CD14-positive monocyte (primary cell): ENCODE measurements around the gene ARHGDIA. TPM values are rescaled to one million over a fixed set of nuclear protein-coding genes. Genes with fewer than 3 reads are reported as not detected.

Experiments
- DNase-seq, 3 donors: peaks; one replicate each; pipeline ENCODE4 v3.0.0-alpha.2; 2011 to 2022
- H2AFZ ChIP-seq: 2 replicates; pipeline ENCODE4 v1.6.0; 2012; ENCODE audit warnings: mild to moderate bottlenecking, low read depth, low read length, inconsistent platforms; ENCODE audit not compliant: insufficient read depth, poor library complexity, severe bottlenecking
- H3K27ac ChIP-seq, 2 donors: 1 replicate in 1 of 2; 2 replicates in 1 of 2; pipeline ENCODE4 v1.5.1; 2012 to 2013; ENCODE audit warnings: low read length in 2 of 2, control low read depth in 1 of 2, inconsistent platforms in 1 of 2, low read depth in 1 of 2, mild to moderate bottlenecking in 1 of 2
- H3K27me3 ChIP-seq, 2 donors: one replicate each; pipeline versions ENCODE4 v1.6.0 to v1.6.1; 2011 to 2013; ENCODE audit warnings: low read length in 2 of 2; ENCODE audit not compliant: control insufficient read depth in 2 of 2, insufficient read depth in 2 of 2
- H3K36me3 ChIP-seq, 2 donors: replicated peaks in 1 of 2; 1 replicate in 1 of 2; 2 replicates in 1 of 2; pipeline versions ENCODE4 v1.5.1 to v1.6.1; 2012 to 2013; ENCODE audit warnings: low read length in 2 of 2, control low read depth in 1 of 2, inconsistent platforms in 1 of 2, mild to moderate bottlenecking in 1 of 2; ENCODE audit not compliant: insufficient read depth in 2 of 2, control insufficient read depth in 1 of 2
- H3K4me1 ChIP-seq, 2 donors: 1 replicate in 1 of 2; 2 replicates in 1 of 2; pipeline versions ENCODE4 v1.5.1 to v1.6.1; 2012 to 2013; ENCODE audit warnings: low read length in 2 of 2, control low read depth in 1 of 2, inconsistent platforms in 1 of 2, mild to moderate bottlenecking in 1 of 2, moderate library complexity in 1 of 2; ENCODE audit not compliant: insufficient read depth in 2 of 2, control insufficient read depth in 1 of 2
- H3K4me2 ChIP-seq: replicated peaks from 2 replicates; pipeline ENCODE3; 2012; ENCODE audit warnings: low read length, moderate library complexity, mild to moderate bottlenecking; ENCODE audit not compliant: poor library complexity, severe bottlenecking; ENCODE audit errors: extremely low read depth
- H3K4me3 ChIP-seq, 3 experiments: fragments of 200-600 bp in 1 of 3; sonication (generic) in 1 of 3; replicated peaks in 1 of 3; 1 replicate in 2 of 3; 2 replicates in 1 of 3; pipeline ENCODE4 v1.5.1; 2011 to 2013; ENCODE audit warnings: low read length in 3 of 3, mild to moderate bottlenecking in 3 of 3, control low read depth in 2 of 3, low read depth in 2 of 3, inconsistent platforms in 1 of 3, moderate library complexity in 1 of 3
- H3K79me2 ChIP-seq: 2 replicates; pipeline ENCODE4 v1.6.0; 2012; ENCODE audit warnings: mild to moderate bottlenecking, control low read depth, inconsistent platforms, low read length, moderate library complexity; ENCODE audit not compliant: insufficient read depth
- H3K9ac ChIP-seq: 2 replicates; pipeline ENCODE4 v1.6.0; 2017; ENCODE audit warnings: low read length, mild to moderate bottlenecking; ENCODE audit not compliant: insufficient read depth, poor library complexity, severe bottlenecking
- H3K9me3 ChIP-seq, 2 donors: replicated peaks in 1 of 2; 1 replicate in 1 of 2; 2 replicates in 1 of 2; pipeline versions ENCODE4 v1.5.1 to v1.6.1; 2012 to 2013; ENCODE audit warnings: low read length in 2 of 2, control low read depth in 1 of 2; ENCODE audit not compliant: control insufficient read depth in 1 of 2, insufficient read depth in 1 of 2
- H4K20me1 ChIP-seq: 2 replicates; pipeline ENCODE4 v1.6.0; 2012; ENCODE audit warnings: mild to moderate bottlenecking, low read length, control low read depth, moderate library complexity; ENCODE audit not compliant: insufficient read depth
- H3K27ac Mint-ChIP-seq, 7 donors: one replicate each; pipeline ENCODE4 v1.8.0; 2020; ENCODE audit warnings: mild to moderate bottlenecking in 7 of 7, mixed read lengths in 7 of 7, moderate library complexity in 6 of 7, inconsistent platforms in 2 of 7
- H3K27me3 Mint-ChIP-seq, 3 donors: one replicate each; pipeline ENCODE4 v1.8.0; 2021 to 2022; ENCODE audit warnings: low read depth in 3 of 3, mild to moderate bottlenecking in 3 of 3, mixed read lengths in 3 of 3, moderate library complexity in 3 of 3, inconsistent platforms in 1 of 3
- H3K36me3 Mint-ChIP-seq, 2 donors: one replicate each; pipeline ENCODE4 v1.8.0; 2020; ENCODE audit warnings: mixed read lengths in 2 of 2, inconsistent platforms in 1 of 2, mild to moderate bottlenecking in 1 of 2
- H3K4me1 Mint-ChIP-seq: one replicate; pipeline ENCODE4 v1.8.0; 2020; ENCODE audit warnings: mild to moderate bottlenecking, mixed read lengths
- H3K4me3 Mint-ChIP-seq, 2 donors: one replicate each; pipeline ENCODE4 v1.8.0; 2020; ENCODE audit warnings: mild to moderate bottlenecking in 2 of 2, mixed read lengths in 2 of 2, moderate library complexity in 1 of 2
- H3K9me3 Mint-ChIP-seq, 7 donors: one replicate each; pipeline ENCODE4 v1.8.0; 2020 to 2022; ENCODE audit warnings: mixed read lengths in 7 of 7, mild to moderate bottlenecking in 6 of 7, moderate library complexity in 6 of 7, inconsistent platforms in 2 of 7
- CTCF ChIP-seq: fragments of 200-600 bp; IDR thresholded peaks from one replicate; pipeline ENCODE4 v1.8.0; 2022; ENCODE audit warnings: antibody characterized with exemption, mild to moderate bottlenecking
- WGBS: methylation state at CpG from one replicate; pipeline ENCODE4 v1.1.5; 2013; ENCODE audit warnings: missing lambda C conversion rate; ENCODE audit not compliant: insufficient coverage; 5-methylcytosine and 5-hydroxymethylcytosine counted together
- intact Hi-C, 2 donors: fragments of 100-400 bp; cut with micrococcal nuclease; formaldehyde crosslinking; loops; one replicate each; pipeline versions ENCODE4 v1.15.0 to v1.15.1; 2023
- polyA plus RNA-seq, 3 donors: library from polyadenylated mRNA; depleted of rRNA in 1 of 3; unstranded in 2 of 3; stranded (reverse) in 1 of 3; fragments of 300-500 nt in 2 of 3; fragments of >200 nt in 1 of 3; fragmentation: Illumina TruSeq in 2 of 3; gene quantifications; 1 replicate in 2 of 3; 2 replicates in 1 of 3; pipeline ENCODE4 v1.2.3, GENCODE V29; 2012 to 2021

The ARHGDIA gene
- polyA plus RNA-seq, 3 donors = 86.3 to 477 (median 97.2) TPM

GRCh38 chr17:81867991-81868673 is 3.0 kb downstream of the ARHGDIA start:
- Histone ChIP-seq H3K4me3 (no peak overlapping the region), H3K4me1 (peaks cover 34 to 54% of the 10 kb centered on the region in 2 donors), H3K9ac (no peak overlapping the region), H3K79me2 (peaks cover 77% of the 10 kb centered on the region), H3K9me3 (no peaks in the 10 kb centered on the region), H3K36me3 (peaks cover 23 to 24% of the 10 kb centered on the region in 2 donors), H3K4me2 (no peak overlapping the region), H3K27me3 (no peaks in the 10 kb centered on the region), H3K27ac (peak overlapping the region in 1 of 2 donors; percentile 31), H2AFZ (no peak overlapping the region), H4K20me1 (peaks cover 61% of the 10 kb centered on the region)
- no peak for DNase-seq
- intact Hi-C loops = loop anchor here in 1 of 2 donors (10.0 kb wide), 1 partner anchor 47 kb away; the partner anchor contains the start of genes PCYT2 and SIRT7
- H3K9me3 Mint-ChIP-seq = no peaks in the 10 kb centered on the region
- no peak for TF ChIP-seq CTCF
- H3K4me1 Mint-ChIP-seq = peaks cover 35% of the 10 kb centered on the region
- H3K27ac Mint-ChIP-seq = peak overlapping the region in 2 of 7 donors; percentile 3 to 36
- peaks cover 20 to 34% of the 10 kb centered on the region in 2 donors for H3K36me3 Mint-ChIP-seq
- WGBS = 84% methylated on average over 21 of the region's 28 CpGs
- no peak overlapping the region for H3K4me3 Mint-ChIP-seq
- no peaks in the 10 kb centered on the region for H3K27me3 Mint-ChIP-seq

- peaks cover 20 to 38% of the 10 kb centered on the region in 2 donors for H3K36me3 Mint-ChIP-seq
- no peaks in the 10 kb centered on the region for H3K9me3 ChIP-seq
- no peak overlapping the region for H3K4me3 ChIP-seq
- peaks cover 82% of the 10 kb centered on the region for H3K79me2 ChIP-seq
- no peak for TF ChIP-seq CTCF
- peak overlapping the region in 6 of 7 donors; percentile 30 to 78 (median 51) for H3K27ac Mint-ChIP-seq
- H3K27me3 ChIP-seq = no peaks in the 10 kb centered on the region
- peak overlapping the region in 1 of 2 donors; percentile 31 for H3K27ac ChIP-seq
- peaks cover 36% of the 10 kb centered on the region for H3K4me1 Mint-ChIP-seq
- no peak overlapping the region for H3K4me3 Mint-ChIP-seq
- H3K27me3 Mint-ChIP-seq = no peaks in the 10 kb centered on the region
- no peak for DNase-seq
- intact Hi-C loops = loop anchor here in 1 of 2 donors (10.0 kb wide), 1 partner anchor 47 kb away; the partner anchor contains the start of genes PCYT2 and SIRT7
- no peak overlapping the region for H2AFZ ChIP-seq
- 39% methylated on average over 22 of the region's 23 CpGs for WGBS
- peaks cover 23 to 24% of the 10 kb centered on the region in 2 donors for H3K36me3 ChIP-seq
- H3K4me2 ChIP-seq = no peak overlapping the region
- H4K20me1 ChIP-seq = peaks cover 65% of the 10 kb centered on the region
- H3K9me3 Mint-ChIP-seq = no peaks in the 10 kb centered on the region
- H3K9ac ChIP-seq = no peak overlapping the region
- H3K4me1 ChIP-seq = peaks cover 36 to 55% of the 10 kb centered on the region in 2 donors
Measured at GRCh38 chr17:81867170-81867990, 3.8 kb downstream of the ARHGDIA start.
